GM12891 (cell line): Measurements from ENCODE around the gene YIF1B. TPM values are rescaled to one million over a fixed set of nuclear protein-coding genes. Genes with fewer than 3 reads are reported as not detected.
A peak's percentile ranks its signal among the peaks of the same experiment; 100 is the strongest.
"Not testable (repeated sequence)": the region's sequence is repeated elsewhere in the genome, so short reads cannot be mapped to it uniquely, and the experiment has no call there.

Source experiments
- DNase-seq: peaks from one replicate; pipeline ENCODE4 v3.0.0; 2011; ENCODE audit warnings: low spot score; ENCODE audit not compliant: insufficient read length
- FAIRE-seq: peaks from 2 replicates; lab custom pipeline; 2011; peaks lifted over from hg19 to GRCh38; lab: Jason Lieb, UNC
- PAX5 ChIP-seq: IDR thresholded peaks from 2 replicates; pipeline ENCODE4 v1.6.1; 2011; ENCODE audit warnings: low read length, moderate library complexity, mild to moderate bottlenecking; ENCODE audit not compliant: insufficient read depth, severe bottlenecking
- POLR2A ChIP-seq: IDR thresholded peaks from 2 replicates; pipeline ENCODE4 v1.6.1; 2011; ENCODE audit warnings: low read depth, low read length, control low read depth
- POLR2AphosphoS5 ChIP-seq: IDR thresholded peaks from 2 replicates; pipeline ENCODE4 v1.6.1; 2011; ENCODE audit warnings: low read depth, low read length, control low read depth
- POU2F2 ChIP-seq: IDR thresholded peaks from 2 replicates; pipeline ENCODE4 v1.6.1; 2011; ENCODE audit warnings: low read depth, mild to moderate bottlenecking, control low read depth, low read length, moderate library complexity
- SPI1 ChIP-seq: IDR thresholded peaks from 2 replicates; pipeline ENCODE4 v1.6.1; 2011; ENCODE audit warnings: low read depth, low read length, control low read depth
- TAF1 ChIP-seq: IDR thresholded peaks from 2 replicates; pipeline ENCODE4 v1.6.1; 2011; ENCODE audit warnings: low read depth, low read length, control low read depth
- polyA plus RNA-seq: library from polyadenylated mRNA; unstranded; fragments of >200 nt; gene quantifications from one replicate; pipeline ENCODE4 v1.2.1, GENCODE V29; 2012; ENCODE audit warnings: low read depth, missing spikeins, inconsistent platforms; ENCODE audit not compliant: missing spikeins

The YIF1B gene
- 45.1 TPM for polyA plus RNA-seq

- peak; percentile 98 for DNase-seq
- TF ChIP-seq POU2F2 (no peak), SPI1 (no peak), POLR2AphosphoS5 (no peak), PAX5 (no peak), TAF1 (no peak), POLR2A (no peak)
- peak; percentile 97 for FAIRE-seq
These were observed at the start of gene YIF1B for GRCh38 chr19:38315657-38316476. TSS of gene YIF1B (minus strand) at chr19:38315947. CDS start at chr19:38315917, 30 bp downstream.

- DNase-seq, FAIRE-seq: not testable (repeated sequence)
These were observed 47.4 kb upstream of the YIF1B start for GRCh38 chr19:38362946-38363688.

- FAIRE-seq (peak; percentile 16), DNase-seq (peak; percentile 72)
- TF ChIP-seq TAF1 (no peak), POU2F2 (no peak), POLR2A (no peak), PAX5 (no peak), POLR2AphosphoS5 (no peak), SPI1 (no peak)
These were observed 46.6 kb upstream of the YIF1B start for GRCh38 chr19:38362076-38362945.

- TF ChIP-seq PAX5: no peak
- no peak for TF ChIP-seq POLR2A
- no peak for TF ChIP-seq POLR2AphosphoS5
- no peak for TF ChIP-seq POU2F2
- TF ChIP-seq SPI1: no peak
- no peak for TF ChIP-seq TAF1
- FAIRE-seq: peak; percentile 75
- peak; percentile 75 for DNase-seq
These were observed 45.9 kb upstream of the YIF1B start for GRCh38 chr19:38361633-38362075.

- TF ChIP-seq TAF1 (no peak), POLR2AphosphoS5 (no peak), POLR2A (no peak), POU2F2 (no peak), PAX5 (no peak), SPI1 (no peak)
- FAIRE-seq: no peak
These were observed 45.3 kb upstream of the YIF1B start for GRCh38 chr19:38360839-38361631.

GRCh38 chr19:38360351-38360750 lies 44.6 kb upstream of the YIF1B start:
- FAIRE-seq (no peak), DNase-seq (no peak)
- TF ChIP-seq POLR2AphosphoS5 (no peak), POU2F2 (no peak), POLR2A (no peak), TAF1 (no peak), SPI1 (no peak), PAX5 (no peak)

More at GRCh38 chr19:38360839-38361631, 45.3 kb upstream of the YIF1B start:
- no peak for DNase-seq

GRCh38 chr19:38359242-38360021 lies 43.7 kb upstream of the YIF1B start:
- no peak for FAIRE-seq
- DNase-seq: no peak
- TF ChIP-seq POLR2A (no peak), POU2F2 (no peak), POLR2AphosphoS5 (no peak), PAX5 (no peak), TAF1 (no peak), SPI1 (no peak)

GRCh38 chr19:38358071-38358470 lies 42.3 kb upstream of the YIF1B start:
- no peak for DNase-seq
- TF ChIP-seq TAF1: no peak
- no peak for TF ChIP-seq POU2F2
- TF ChIP-seq POLR2AphosphoS5: no peak
- no peak for TF ChIP-seq PAX5
- TF ChIP-seq SPI1: no peak
- TF ChIP-seq POLR2A: no peak
- FAIRE-seq: no peak

GRCh38 chr19:38355728-38356725 lies 40.3 kb upstream of the YIF1B start:
- no peak for FAIRE-seq
- no peak for TF ChIP-seq PAX5
- TF ChIP-seq SPI1: no peak
- TF ChIP-seq TAF1: no peak
- TF ChIP-seq POU2F2: no peak
- TF ChIP-seq POLR2AphosphoS5: no peak
- no peak for TF ChIP-seq POLR2A
- DNase-seq: no peak
